Breast epithelium (tissue), 4 donors: ENCODE data around the gene FBXO39. TPM values are rescaled to one million over a fixed set of nuclear protein-coding genes. Genes with fewer than 3 reads are reported as not detected.
A peak's percentile ranks its signal among the peaks of the same experiment; 100 is the strongest.
"Not testable (repeated sequence)": the region's sequence is repeated elsewhere in the genome, so short reads cannot be mapped to it uniquely, and the experiment has no call there.

Experiments used
- DNase-seq, 2 donors: peaks; one replicate each; pipeline ENCODE4 v3.0.0-alpha.2; 2019; ENCODE audit warnings: low spot score in 2 of 2
- H3K27ac ChIP-seq, 2 donors: fragments of 200-600 bp; sonication (generic) in 1 of 2; one replicate each; pipeline ENCODE4 v1.5.1; 2016 to 2019; ENCODE audit warnings: mild to moderate bottlenecking in 1 of 2
- H3K27me3 ChIP-seq, 2 donors: fragments of 200-600 bp; sonication (generic) in 1 of 2; one replicate each; pipeline versions ENCODE4 v1.5.1 to v1.6.0; 2017 to 2019; ENCODE audit warnings: control low read depth in 1 of 2, mild to moderate bottlenecking in 1 of 2
- H3K36me3 ChIP-seq: fragments of 200-600 bp; one replicate; pipeline ENCODE4 v1.5.1; 2019
- H3K4me1 ChIP-seq, 2 donors: fragments of 200-600 bp; sonication (generic); one replicate each; pipeline ENCODE4 v1.5.1; 2016 to 2019; ENCODE audit warnings: control low read depth in 1 of 2
- H3K4me3 ChIP-seq, 3 donors: fragments of 200-600 bp; sonication (generic); 1 replicate in 2 of 3; 2 replicates in 1 of 3; pipeline ENCODE4 v1.5.1; 2016 to 2019; ENCODE audit warnings: mild to moderate bottlenecking in 3 of 3, moderate library complexity in 2 of 3
- H3K9me3 ChIP-seq, 2 donors: fragments of 200-600 bp; sonication (generic) in 1 of 2; one replicate each; pipeline ENCODE4 v1.5.1; 2016 to 2019; ENCODE audit warnings: control low read depth in 1 of 2
- POLR2A ChIP-seq: fragments of 450-650 bp; IDR thresholded peaks from one replicate; pipeline ENCODE4 v1.6.1; 2016; ENCODE audit warnings: antibody characterized with exemption, mild to moderate bottlenecking, moderate library complexity
- POLR2AphosphoS5 ChIP-seq, 3 donors: sonication (generic); formaldehyde crosslinking; IDR thresholded peaks; one replicate each; pipeline ENCODE4 v1.6.1; 2017; ENCODE audit warnings: antibody characterized with exemption in 3 of 3
- intact Hi-C: fragments of 100-400 bp; cut with DNase I; formaldehyde crosslinking; loops from one replicate; pipeline ENCODE4 v1.15.1; 2023; ENCODE audit warnings: low total_unique reads
- total RNA-seq, 3 donors: library from RNA; depleted of rRNA; stranded (reverse); fragments of >200 nt; gene quantifications; one replicate each; pipeline ENCODE4 v1.1.0, GENCODE V29; 2016
- TF ChIP-seq, protein P1 (sequence below), 3 donors: fragments of 450-650 bp; IDR thresholded peaks; one replicate each; pipeline ENCODE4 v1.5.1; 2016 to 2017; ENCODE audit warnings: antibody characterized with exemption in 3 of 3, mild to moderate bottlenecking in 3 of 3, moderate library complexity in 3 of 3

Gene FBXO39
- total RNA-seq, result 1 to 10 TPM in 2 of 3 donors, not detected in 1; 1.0 to 1.3 TPM

DNA sequence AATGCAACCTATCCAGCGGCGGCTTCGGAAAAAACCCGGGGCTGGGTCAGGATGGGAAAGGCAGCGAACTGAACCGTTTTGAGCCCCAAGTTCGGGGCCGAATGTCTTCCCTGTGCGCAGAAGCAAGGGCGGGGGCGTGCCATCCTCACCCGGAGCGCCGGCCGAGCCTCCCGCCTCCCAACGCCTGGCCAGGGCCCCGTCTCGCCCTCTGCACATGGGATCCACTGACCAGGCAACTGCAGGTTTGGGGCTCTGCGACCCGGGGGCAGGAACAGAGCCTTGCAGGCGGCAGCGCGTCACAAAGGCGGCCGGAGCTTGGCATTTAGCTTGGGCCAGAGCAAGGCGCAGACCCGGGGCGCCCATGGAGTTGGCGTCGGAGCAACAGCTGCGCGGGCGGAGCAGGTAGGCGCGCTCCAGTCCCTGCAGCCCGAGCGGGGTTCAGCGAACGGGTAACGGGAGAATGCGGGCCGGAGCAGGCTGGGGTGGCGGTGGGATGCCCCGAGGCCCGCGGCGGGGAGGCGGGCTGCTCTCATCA is at the start of gene FBXO39:
TSS of gene FBXO39 (plus strand) at position 345 of the 535 bp plus-strand sequence. CDS start 3,654 bp downstream, outside the sequence.
- H3K9me3 ChIP-seq, result peaks cover 25% of the 10 kb centered on the region in 2 donors
- intact Hi-C loops, result no loop called here
- peak within 1 kb of the TSS in 2 of 3 donors; percentile 28 to 50 for H3K4me3 ChIP-seq

DNA sequence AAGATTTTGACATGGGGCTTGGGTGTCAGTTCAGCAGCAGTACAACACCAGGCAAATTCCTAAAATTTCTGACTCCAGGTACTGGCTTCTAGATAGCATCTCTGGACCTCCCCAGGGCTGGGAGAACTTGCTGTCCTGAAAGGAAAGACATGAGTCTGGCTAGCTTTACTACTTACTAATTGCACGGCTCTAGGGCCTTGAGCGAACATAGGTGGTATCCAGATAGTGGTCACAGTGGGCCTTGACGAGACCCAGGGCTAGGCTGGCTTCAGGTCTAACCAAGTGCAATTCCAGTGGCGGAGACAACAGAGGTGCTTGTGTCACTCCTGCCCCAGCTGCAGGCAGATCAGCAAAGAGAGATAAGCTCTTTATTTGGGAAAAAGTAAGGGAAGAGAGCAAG is 46.5 kb upstream of the FBXO39 start:
- Histone ChIP-seq H3K27ac (no peak overlapping the region), H3K4me1 (no peaks in the 10 kb centered on the region), H3K9me3 (no peaks in the 10 kb centered on the region), H3K27me3 (no peaks in the 10 kb centered on the region), H3K4me3 (no peak overlapping the region), H3K36me3 (no peaks in the 10 kb centered on the region)
- no peak for DNase-seq
- intact Hi-C loops, result no loop called here
- TF ChIP-seq POLR2AphosphoS5 (IDR thresholded peaks at IDR 0.05), result no peak
- TF ChIP-seq, protein P1, sequence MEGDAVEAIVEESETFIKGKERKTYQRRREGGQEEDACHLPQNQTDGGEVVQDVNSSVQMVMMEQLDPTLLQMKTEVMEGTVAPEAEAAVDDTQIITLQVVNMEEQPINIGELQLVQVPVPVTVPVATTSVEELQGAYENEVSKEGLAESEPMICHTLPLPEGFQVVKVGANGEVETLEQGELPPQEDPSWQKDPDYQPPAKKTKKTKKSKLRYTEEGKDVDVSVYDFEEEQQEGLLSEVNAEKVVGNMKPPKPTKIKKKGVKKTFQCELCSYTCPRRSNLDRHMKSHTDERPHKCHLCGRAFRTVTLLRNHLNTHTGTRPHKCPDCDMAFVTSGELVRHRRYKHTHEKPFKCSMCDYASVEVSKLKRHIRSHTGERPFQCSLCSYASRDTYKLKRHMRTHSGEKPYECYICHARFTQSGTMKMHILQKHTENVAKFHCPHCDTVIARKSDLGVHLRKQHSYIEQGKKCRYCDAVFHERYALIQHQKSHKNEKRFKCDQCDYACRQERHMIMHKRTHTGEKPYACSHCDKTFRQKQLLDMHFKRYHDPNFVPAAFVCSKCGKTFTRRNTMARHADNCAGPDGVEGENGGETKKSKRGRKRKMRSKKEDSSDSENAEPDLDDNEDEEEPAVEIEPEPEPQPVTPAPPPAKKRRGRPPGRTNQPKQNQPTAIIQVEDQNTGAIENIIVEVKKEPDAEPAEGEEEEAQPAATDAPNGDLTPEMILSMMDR (IDR thresholded peaks at IDR 0.05), result no peak
- no peak for TF ChIP-seq POLR2A

More for the DNA sequence above, at the start of gene FBXO39:
- TF ChIP-seq POLR2A (no peak), POLR2AphosphoS5 (IDR thresholded peaks at IDR 0.05) (no peak)
- TF ChIP-seq, protein P1 (IDR thresholded peaks at IDR 0.05), result no peak
- no peak for DNase-seq
- peaks cover 14% of the 10 kb centered on the region for H3K36me3 ChIP-seq
- H3K27ac ChIP-seq, result no peak within 1 kb of the TSS
- H3K4me1 ChIP-seq, result no peaks in the 10 kb centered on the region
- H3K27me3 ChIP-seq, result peaks cover 0 to 7% of the 10 kb centered on the region in 2 donors

GRCh38 chr17:6746665-6747064 is 29.4 kb upstream of the FBXO39 start:
- H3K27ac ChIP-seq, DNase-seq, H3K36me3 ChIP-seq, intact Hi-C loops, H3K4me1 ChIP-seq, H3K27me3 ChIP-seq, H3K4me3 ChIP-seq, H3K9me3 ChIP-seq: not testable (repeated sequence)

GRCh38 chr17:6748617-6749016 is 27.4 kb upstream of the FBXO39 start:
- Histone ChIP-seq H3K36me3 (no peaks in the 10 kb centered on the region), H3K27ac (no peak overlapping the region), H3K4me1 (peaks cover 12 to 15% of the 10 kb centered on the region in 2 donors), H3K4me3 (no peak overlapping the region), H3K9me3 (no peaks in the 10 kb centered on the region), H3K27me3 (no peaks in the 10 kb centered on the region)
- no peak for TF ChIP-seq POLR2A
- TF ChIP-seq POLR2AphosphoS5 (IDR thresholded peaks at IDR 0.05), result no peak
- TF ChIP-seq, protein P1 (IDR thresholded peaks at IDR 0.05), result no peak
- intact Hi-C loops, result no loop called here
- no peak for DNase-seq

- intact Hi-C loops, result no loop called here
- H3K36me3 ChIP-seq, result no peaks in the 10 kb centered on the region
- no peak for TF ChIP-seq POLR2AphosphoS5 (IDR thresholded peaks at IDR 0.05)
- TF ChIP-seq, protein P1 (IDR thresholded peaks at IDR 0.05), result no peak
- TF ChIP-seq POLR2A, result no peak
Measured at GRCh38 chr17:6749519-6749918, 26.5 kb upstream of the FBXO39 start.

More at GRCh38 chr17:6749519-6749918, 26.5 kb upstream of the FBXO39 start:
- H3K4me1 ChIP-seq, result peaks cover 14 to 19% of the 10 kb centered on the region in 2 donors
- no peak for DNase-seq
- no peaks in the 10 kb centered on the region for H3K27me3 ChIP-seq
- no peaks in the 10 kb centered on the region for H3K9me3 ChIP-seq
- no peak overlapping the region for H3K4me3 ChIP-seq
- H3K27ac ChIP-seq, result no peak overlapping the region
